Measurements from ENCODE around the gene CD82. TPM values are rescaled to one million over a fixed set of nuclear protein-coding genes. Genes with fewer than 3 reads are reported as not detected.

The CD82 gene, protein sequence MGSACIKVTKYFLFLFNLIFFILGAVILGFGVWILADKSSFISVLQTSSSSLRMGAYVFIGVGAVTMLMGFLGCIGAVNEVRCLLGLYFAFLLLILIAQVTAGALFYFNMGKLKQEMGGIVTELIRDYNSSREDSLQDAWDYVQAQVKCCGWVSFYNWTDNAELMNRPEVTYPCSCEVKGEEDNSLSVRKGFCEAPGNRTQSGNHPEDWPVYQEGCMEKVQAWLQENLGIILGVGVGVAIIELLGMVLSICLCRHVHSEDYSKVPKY
- total RNA-seq, result 28.2 and 95.3 TPM in 2 replicates

GRCh38 chr11:44565211-44565952 lies at the start of gene CD82:
CD82 (plus strand) TSS chr11:44565663; CDS start chr11:44594663, 29,000 bp downstream.

Other genes with a start within 250 kb of the CD82 start
- not detected in 2 replicates for gene TSPAN18, start 161.3 kb downstream of the CD82 start, total RNA-seq

Data from smooth muscle cell of trachea (primary cell).